ENCODE data around the gene RPL21.
"Not testable (repeated sequence)": the region's sequence is repeated elsewhere in the genome, so short reads cannot be mapped to it uniquely, and the experiment has no call there.

Gene RPL21

GRCh38 chr13:27251166-27252091, at the start of gene RPL21:
Gene RPL21 (plus strand): TSS chr13:27251558. CDS start chr13:27253777, 2,219 bp downstream.
- DNase-seq: peak; percentile 64 to 99 (median 92)

GRCh38 chr13:27201661-27202060, 49.7 kb upstream of the RPL21 start:
- no peak for DNase-seq

- DNase-seq: no peak
Measured at GRCh38 chr13:27203186-27203585, 48.2 kb upstream of the RPL21 start.

GRCh38 chr13:27203854-27204253, 47.5 kb upstream of the RPL21 start:
- DNase-seq: no peak

- no peak for DNase-seq
Measured at GRCh38 chr13:27208514-27208913, 42.8 kb upstream of the RPL21 start.

- DNase-seq: no peak
Measured at GRCh38 chr13:27211271-27211670, 40.1 kb upstream of the RPL21 start.

- DNase-seq: no peak
Measured at GRCh38 chr13:27211771-27212364, 39.5 kb upstream of the RPL21 start.

GRCh38 chr13:27213386-27213785, 38.0 kb upstream of the RPL21 start:
- not testable (repeated sequence) for DNase-seq

GRCh38 chr13:27217791-27218190, 33.6 kb upstream of the RPL21 start:
- not testable (repeated sequence) for DNase-seq

- not testable (repeated sequence) for DNase-seq
Measured at GRCh38 chr13:27218861-27219260, 32.5 kb upstream of the RPL21 start.

- no peak for DNase-seq
Measured at GRCh38 chr13:27219611-27220010, 31.7 kb upstream of the RPL21 start.

GRCh38 chr13:27222100-27222499, 29.3 kb upstream of the RPL21 start:
- DNase-seq: not testable (repeated sequence)

- no peak for DNase-seq
Measured at GRCh38 chr13:27226991-27227390, 24.4 kb upstream of the RPL21 start.

- no peak for DNase-seq
Measured at GRCh38 chr13:27228131-27228530, 23.2 kb upstream of the RPL21 start.

- no peak for DNase-seq
Measured at GRCh38 chr13:27229642-27230041, 21.7 kb upstream of the RPL21 start.

- no peak for DNase-seq
Measured at GRCh38 chr13:27233964-27234363, 17.4 kb upstream of the RPL21 start.

GRCh38 chr13:27236478-27236877, 14.9 kb upstream of the RPL21 start:
- no peak for DNase-seq

GRCh38 chr13:27242702-27243101, 8.7 kb upstream of the RPL21 start:
- no peak for DNase-seq

GRCh38 chr13:27245610-27246009, 5.7 kb upstream of the RPL21 start:
- DNase-seq: no peak

GRCh38 chr13:27250833-27251165, 559 bp upstream of the RPL21 start:
- DNase-seq: no peak

- DNase-seq: no peak
Measured at GRCh38 chr13:27252467-27252866, 1.1 kb downstream of the RPL21 start.

GRCh38 chr13:27257233-27257568, 5.8 kb downstream of the RPL21 start:
- no peak for DNase-seq

GRCh38 chr13:27257648-27258253, 6.4 kb downstream of the RPL21 start:
- no peak for DNase-seq

All from anterior cingulate cortex (tissue), 58 donors.